ENCODE data around the gene LIPK.
"Not testable (repeated sequence)": the region's sequence is repeated elsewhere in the genome, so short reads cannot be mapped to it uniquely, and the experiment has no call there.

LIPK gene, protein sequence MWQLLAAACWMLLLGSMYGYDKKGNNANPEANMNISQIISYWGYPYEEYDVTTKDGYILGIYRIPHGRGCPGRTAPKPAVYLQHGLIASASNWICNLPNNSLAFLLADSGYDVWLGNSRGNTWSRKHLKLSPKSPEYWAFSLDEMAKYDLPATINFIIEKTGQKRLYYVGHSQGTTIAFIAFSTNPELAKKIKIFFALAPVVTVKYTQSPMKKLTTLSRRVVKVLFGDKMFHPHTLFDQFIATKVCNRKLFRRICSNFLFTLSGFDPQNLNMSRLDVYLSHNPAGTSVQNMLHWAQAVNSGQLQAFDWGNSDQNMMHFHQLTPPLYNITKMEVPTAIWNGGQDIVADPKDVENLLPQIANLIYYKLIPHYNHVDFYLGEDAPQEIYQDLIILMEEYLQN

GRCh38 chr10:88705958-88706357 lies at the start of gene LIPK:
Gene LIPK, plus strand, starts transcription at chr10:88706249. Its CDS starts 18,295 bp downstream, at chr10:88724544.
- intact Hi-C loops (cut with DNase I): no loop called here
- no peak for DNase-seq

DNA sequence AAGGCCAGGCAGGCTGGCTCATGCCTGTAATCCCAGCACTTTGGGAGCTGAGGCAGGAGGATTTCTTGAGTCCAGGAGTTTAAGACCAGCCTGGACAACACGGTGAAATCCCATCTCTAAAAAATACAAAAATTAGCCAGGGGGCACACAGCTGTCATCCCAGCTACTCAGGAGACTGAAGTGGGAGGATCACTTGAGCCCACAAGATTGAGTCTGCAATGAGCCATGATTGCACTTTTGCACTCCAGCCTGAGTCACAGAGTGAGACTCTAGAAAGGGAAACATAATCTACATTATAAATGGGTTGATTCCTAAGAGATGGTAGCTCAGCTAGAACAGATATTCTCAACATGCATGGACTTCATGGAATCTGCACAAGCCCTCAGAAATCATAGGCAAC lies 48.1 kb upstream of the LIPK start:
- no peak for DNase-seq
- intact Hi-C loops (cut with DNase I): no loop called here

GRCh38 chr10:88659725-88660597 lies 46.1 kb upstream of the LIPK start:
- intact Hi-C loops (cut with DNase I): no loop called here
- DNase-seq: no peak

- DNase-seq: no peak
- intact Hi-C loops (cut with DNase I): no loop called here
Measured at GRCh38 chr10:88660598-88660884, 45.5 kb upstream of the LIPK start.

DNA sequence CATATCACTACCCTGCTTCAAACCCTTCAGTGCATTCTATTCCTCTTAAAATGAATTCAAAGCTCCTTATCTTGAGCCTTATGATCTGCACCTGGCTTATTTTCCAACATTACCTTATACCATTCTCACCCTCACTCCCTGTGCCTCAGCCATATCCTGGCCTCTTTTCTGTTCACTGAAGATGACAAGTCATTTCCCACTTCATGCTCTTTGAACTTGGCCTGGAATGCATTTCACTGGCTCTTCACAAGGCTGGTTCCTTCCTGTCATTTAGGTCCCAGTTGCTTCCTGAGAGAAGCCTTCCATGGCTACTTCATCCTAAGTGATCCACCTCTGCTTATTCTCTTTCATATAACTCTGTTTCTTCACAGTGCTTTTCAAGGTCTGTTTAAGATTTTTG lies 45.0 kb upstream of the LIPK start:
- no peak for DNase-seq
- intact Hi-C loops (cut with DNase I): no loop called here

- DNase-seq: no peak
- intact Hi-C loops (cut with DNase I): no loop called here
Measured at GRCh38 chr10:88661577-88661976, 44.5 kb upstream of the LIPK start.

DNA sequence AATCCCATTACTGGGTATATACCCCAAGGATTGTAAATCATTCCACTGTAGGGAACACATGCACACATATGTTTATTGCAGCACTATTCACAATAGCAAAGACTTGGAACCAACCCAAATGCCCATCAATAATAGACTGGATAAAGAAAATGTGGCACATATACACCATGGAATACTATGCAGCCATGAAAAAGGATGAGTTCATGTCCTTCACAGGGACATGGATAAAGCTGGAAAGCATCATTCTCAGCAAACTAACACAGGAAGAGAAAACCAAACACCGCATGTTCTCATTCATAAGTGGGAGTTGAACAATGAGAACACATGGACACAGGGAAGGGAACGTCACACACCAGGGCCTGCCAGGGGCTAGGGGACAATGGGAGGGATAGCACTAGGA lies 42.9 kb upstream of the LIPK start:
- DNase-seq; intact Hi-C loops (cut with DNase I): not testable (repeated sequence)

GRCh38 chr10:88664142-88664541 lies 41.9 kb upstream of the LIPK start, which contains the start of gene LIPF:
Gene LIPF, plus strand, starts transcription at chr10:88664442. Its CDS starts 2,856 bp downstream, at chr10:88667298.
- intact Hi-C loops (cut with DNase I): no loop called here
- no peak for DNase-seq

GRCh38 chr10:88668465-88668864 lies 37.6 kb upstream of the LIPK start:
- intact Hi-C loops (cut with DNase I): no loop called here
- DNase-seq: no peak

DNA sequence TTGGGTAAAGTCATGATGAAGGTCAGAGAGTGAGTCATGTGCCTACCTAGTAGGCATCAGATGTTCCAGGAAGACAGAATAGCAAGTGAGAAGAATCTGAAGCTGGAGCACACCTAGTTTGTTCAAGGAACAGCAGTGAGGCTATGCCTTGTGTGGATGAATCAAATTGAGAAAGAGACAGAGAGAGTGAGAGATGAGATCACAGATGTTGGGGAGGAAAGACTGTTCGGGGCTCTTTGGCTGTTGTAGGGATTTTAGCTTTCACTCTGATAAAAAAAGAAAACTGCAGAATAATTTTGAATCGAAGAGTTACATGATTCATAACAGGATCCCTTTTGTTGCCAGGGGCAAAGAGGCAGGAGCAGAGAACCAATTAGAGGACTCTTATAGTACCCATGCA lies 35.6 kb upstream of the LIPK start:
- no peak for DNase-seq
- intact Hi-C loops (cut with DNase I): no loop called here

DNA sequence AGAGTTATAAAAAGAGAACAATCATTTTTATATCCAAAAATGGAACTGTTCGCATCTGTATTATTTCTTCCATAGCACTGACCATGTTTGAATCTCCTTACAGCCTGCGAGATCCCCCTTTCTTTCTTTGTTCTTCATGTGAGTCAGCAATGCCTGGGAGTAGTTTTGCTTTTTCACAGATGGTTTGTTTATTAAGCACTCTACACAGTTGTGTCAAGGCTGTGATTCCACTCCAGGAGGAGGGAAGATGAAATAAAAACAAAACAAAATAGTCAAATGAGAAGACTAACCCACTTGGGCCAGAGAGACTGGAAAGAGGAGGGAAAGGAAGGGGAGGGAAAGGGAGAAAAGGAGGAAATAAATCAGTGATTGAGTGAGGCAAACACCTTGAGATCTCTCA lies 34.0 kb upstream of the LIPK start:
- DNase-seq: no peak
- intact Hi-C loops (cut with DNase I): no loop called here

- intact Hi-C loops (cut with DNase I): no loop called here
- DNase-seq: no peak
Measured at GRCh38 chr10:88676283-88677060, 29.6 kb upstream of the LIPK start.

GRCh38 chr10:88680958-88681357 lies 25.1 kb upstream of the LIPK start:
- intact Hi-C loops (cut with DNase I): no loop called here
- no peak for DNase-seq

DNA sequence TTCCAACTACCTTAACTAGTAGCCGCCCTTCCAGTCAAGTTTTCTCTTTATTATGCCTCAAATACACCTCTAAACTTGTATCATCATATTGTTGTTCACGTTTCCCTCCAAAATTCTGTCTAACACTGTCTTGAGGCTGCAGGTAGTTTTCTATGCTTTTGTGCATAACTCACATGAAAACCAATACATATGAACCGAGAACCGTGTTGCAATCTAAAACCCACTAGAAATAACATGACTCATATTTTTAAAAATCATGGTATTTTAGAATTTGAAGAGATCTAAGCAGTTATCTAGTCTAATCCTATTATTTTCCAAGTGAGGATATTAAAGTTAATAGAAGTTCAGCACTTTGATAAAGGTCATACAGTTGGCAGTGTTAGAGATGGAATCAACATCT lies 23.6 kb upstream of the LIPK start:
- no peak for DNase-seq
- intact Hi-C loops (cut with DNase I): no loop called here

GRCh38 chr10:88687853-88688467 lies 18.1 kb upstream of the LIPK start:
- intact Hi-C loops (cut with DNase I): no loop called here
- DNase-seq: peak in 2 of 42 donors; percentile 13 to 37

- no peak for DNase-seq
- intact Hi-C loops (cut with DNase I): no loop called here
Measured at GRCh38 chr10:88689366-88689765, 16.7 kb upstream of the LIPK start.

DNA sequence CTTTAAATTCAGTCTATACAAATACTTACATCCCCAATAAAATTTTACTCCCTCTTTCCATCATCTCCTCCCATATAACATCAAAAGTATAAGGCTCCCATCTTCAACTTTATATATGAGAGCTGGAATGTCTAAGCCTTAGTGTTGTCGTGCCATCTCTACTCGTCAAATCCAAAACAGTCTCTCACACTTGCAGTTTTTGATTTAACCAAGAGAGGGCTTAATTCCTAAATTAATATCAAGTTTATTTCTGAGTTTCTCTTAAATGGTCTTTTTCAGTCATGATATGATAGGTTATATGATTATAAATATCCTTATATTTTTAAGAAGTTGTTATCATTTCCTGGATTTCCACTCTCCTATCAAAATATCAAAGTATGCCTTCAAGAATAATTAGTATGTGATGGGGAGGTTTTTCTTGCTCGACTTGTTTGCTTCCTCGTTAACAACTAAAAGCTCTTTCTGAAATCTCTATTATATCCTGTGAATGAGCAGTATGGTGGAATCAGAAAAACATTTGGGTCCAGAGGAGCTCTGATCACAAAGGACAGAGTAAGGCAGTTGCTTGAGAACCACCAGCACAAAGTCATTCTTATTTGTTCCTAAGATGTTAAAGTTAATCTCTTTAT lies 12.5 kb upstream of the LIPK start:
- no peak for DNase-seq
- intact Hi-C loops (cut with DNase I): no loop called here

DNA sequence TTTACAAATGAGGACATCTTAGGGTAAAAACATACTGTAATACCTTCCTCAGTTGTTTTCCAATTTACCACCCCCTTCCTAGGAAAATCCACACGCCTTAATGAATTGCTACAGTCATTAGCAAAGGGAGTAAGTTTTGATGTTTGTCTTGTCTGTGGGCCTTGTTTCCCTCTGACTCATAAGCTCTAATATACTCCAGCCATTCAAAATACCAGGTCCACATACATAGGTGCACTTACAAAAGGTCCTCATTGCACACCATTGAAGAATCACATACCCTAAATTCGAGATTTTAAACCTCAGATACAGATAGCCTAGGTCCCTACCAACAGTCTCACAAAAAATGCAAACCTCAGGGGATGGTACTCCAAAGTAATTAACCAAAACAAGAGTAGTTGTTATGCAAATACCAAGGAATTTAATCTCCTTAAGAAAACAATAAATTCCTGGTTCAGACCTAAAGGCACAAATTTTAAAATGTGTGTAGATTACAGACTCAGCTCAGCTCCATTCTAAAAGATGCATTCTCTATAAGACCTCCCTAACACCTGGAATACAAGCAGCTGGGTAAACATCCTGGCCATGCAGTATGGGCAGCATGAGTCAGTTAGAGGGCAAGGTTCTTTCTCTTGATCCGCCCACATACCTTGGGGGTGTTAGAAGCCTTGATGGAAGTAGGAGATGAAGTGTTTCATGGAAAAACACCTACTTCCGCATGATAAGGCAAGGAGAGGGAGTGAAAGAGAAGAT lies 3.0 kb upstream of the LIPK start:
- no peak for DNase-seq
- intact Hi-C loops (cut with DNase I): no loop called here
